Stimulated activated CD8-positive, alpha-beta memory T cell treated with anti-CD3 and anti-CD28 coated beads, Interleukin-2, amount 100 ng/mL, for 48 hours (primary cell): Measurements from ENCODE around the gene PCDHA7.
"Not testable (repeated sequence)": the region's sequence is repeated elsewhere in the genome, so short reads cannot be mapped to it uniquely, and the experiment has no call there.

Source experiments
- DNase-seq, 2 donors: peaks; one replicate each; pipeline ENCODE4 v3.0.0-alpha.2; 2020; ENCODE audit warnings: low read depth in 2 of 2

The PCDHA7 gene

DNA sequence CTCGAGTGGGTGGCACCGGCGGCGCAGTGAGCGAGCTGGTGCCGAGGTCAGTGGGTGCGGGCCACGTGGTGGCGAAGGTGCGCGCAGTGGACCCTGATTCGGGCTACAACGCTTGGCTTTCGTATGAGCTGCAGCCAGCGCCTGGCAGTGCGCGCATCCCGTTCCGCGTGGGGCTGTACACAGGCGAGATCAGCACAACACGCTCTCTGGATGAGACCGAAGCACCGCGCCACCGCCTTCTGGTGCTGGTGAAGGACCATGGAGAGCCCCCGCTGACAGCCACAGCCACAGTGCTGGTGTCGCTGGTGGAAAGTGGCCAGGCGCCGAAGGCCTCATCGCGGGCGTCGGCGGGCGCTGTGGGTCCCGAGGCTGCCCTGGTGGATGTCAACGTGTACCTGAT is 10.6 kb upstream of the PCDHA7 start:
- DNase-seq: no peak

DNA sequence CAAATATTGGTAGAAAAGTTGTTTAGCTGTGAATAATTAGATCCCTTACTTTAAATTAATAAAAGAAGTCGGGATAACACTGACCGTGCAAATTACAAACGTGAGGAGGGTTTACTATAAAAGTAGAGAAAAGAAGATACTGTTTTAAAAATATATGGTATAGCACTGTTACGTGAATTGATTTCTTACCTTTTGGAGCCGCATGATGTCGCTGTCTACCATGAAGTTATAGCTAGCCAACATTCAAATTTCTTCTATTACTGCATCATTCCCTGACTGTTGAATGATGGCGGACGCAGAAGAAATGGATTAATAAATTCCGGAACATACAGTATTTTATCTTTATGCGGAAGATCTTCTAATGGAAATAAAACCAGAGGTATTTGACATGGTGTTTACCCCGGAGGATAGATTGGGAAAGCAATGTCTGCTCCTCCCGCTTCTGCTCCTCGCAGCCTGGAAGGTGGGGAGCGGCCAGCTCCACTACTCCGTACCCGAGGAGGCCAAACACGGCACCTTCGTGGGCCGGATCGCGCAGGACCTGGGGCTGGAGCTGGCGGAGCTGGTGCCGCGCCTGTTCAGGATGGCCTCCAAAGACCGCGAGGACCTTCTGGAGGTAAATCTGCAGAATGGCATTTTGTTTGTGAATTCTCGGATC is 6.2 kb upstream of the PCDHA7 start, which contains the start of gene PCDHA6:
Gene PCDHA6 (plus strand): TSS at position 257 of the 658 bp plus-strand sequence. CDS start 132 bp downstream, at position 389.
- DNase-seq: no peak

GRCh38 chr5:140828362-140828737 is 5.7 kb upstream of the PCDHA7 start:
- DNase-seq: no peak

- DNase-seq: not testable (repeated sequence)
Measured at GRCh38 chr5:140829511-140830501, 4.3 kb upstream of the PCDHA7 start.

DNA sequence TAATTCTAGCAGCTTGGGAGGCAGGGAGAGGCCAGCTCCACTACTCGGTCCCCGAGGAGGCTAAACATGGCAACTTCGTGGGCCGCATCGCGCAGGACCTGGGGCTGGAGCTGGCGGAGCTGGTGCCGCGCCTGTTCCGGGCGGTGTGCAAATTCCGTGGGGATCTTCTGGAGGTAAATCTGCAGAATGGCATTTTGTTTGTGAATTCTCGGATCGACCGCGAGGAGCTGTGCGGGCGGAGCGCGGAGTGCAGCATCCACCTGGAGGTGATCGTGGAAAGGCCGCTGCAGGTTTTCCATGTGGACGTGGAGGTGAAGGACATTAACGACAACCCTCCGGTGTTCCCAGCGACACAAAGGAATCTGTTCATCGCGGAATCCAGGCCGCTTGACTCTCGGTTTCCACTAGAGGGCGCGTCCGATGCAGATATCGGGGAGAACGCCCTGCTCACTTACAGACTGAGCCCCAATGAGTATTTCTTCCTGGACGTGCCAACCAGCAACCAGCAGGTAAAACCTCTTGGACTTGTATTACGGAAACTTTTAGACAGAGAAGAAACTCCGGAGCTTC is 455 bp downstream of the PCDHA7 start:
- not testable (repeated sequence) for DNase-seq

DNA sequence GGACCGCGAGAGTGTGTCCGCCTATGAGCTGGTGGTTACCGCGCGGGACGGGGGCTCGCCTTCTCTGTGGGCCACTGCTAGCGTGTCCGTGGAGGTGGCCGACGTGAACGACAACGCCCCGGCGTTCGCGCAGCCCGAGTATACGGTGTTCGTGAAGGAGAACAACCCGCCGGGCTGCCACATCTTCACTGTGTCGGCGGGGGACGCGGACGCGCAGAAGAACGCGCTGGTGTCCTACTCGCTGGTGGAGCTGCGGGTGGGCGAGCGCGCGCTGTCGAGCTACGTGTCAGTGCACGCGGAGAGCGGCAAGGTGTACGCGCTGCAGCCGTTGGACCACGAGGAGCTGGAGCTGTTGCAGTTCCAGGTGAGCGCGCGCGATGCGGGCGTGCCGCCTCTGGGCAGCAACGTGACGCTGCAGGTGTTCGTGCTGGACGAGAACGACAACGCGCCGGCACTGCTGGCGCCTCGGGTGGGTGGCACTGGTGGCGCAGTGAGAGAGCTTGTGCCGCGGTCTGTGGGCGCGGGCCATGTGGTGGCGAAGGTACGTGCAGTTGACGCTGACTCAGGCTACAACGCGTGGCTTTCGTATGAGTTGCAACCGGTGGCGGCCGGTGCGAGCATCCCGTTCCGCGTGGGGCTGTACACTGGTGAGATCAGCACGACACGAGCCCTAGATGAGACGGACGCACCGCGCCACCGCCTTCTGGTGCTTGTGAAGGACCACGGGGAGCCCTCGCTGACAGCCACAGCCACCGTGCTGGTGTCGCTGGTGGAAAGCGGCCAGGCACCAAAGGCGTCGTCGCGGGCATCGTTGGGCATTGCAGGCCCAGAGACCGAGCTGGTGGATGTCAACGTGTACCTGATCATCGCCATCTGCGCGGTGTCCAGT is 1.8 kb downstream of the PCDHA7 start:
- DNase-seq: no peak

GRCh38 chr5:140840978-140841962 is 7.2 kb downstream of the PCDHA7 start, which contains the start of gene PCDHA8:
Gene PCDHA8, plus strand, starts transcription at chr5:140841187. Its CDS starts 135 bp downstream, at chr5:140841322.
- peak in 1 of 2 donors; percentile 9 for DNase-seq

DNA sequence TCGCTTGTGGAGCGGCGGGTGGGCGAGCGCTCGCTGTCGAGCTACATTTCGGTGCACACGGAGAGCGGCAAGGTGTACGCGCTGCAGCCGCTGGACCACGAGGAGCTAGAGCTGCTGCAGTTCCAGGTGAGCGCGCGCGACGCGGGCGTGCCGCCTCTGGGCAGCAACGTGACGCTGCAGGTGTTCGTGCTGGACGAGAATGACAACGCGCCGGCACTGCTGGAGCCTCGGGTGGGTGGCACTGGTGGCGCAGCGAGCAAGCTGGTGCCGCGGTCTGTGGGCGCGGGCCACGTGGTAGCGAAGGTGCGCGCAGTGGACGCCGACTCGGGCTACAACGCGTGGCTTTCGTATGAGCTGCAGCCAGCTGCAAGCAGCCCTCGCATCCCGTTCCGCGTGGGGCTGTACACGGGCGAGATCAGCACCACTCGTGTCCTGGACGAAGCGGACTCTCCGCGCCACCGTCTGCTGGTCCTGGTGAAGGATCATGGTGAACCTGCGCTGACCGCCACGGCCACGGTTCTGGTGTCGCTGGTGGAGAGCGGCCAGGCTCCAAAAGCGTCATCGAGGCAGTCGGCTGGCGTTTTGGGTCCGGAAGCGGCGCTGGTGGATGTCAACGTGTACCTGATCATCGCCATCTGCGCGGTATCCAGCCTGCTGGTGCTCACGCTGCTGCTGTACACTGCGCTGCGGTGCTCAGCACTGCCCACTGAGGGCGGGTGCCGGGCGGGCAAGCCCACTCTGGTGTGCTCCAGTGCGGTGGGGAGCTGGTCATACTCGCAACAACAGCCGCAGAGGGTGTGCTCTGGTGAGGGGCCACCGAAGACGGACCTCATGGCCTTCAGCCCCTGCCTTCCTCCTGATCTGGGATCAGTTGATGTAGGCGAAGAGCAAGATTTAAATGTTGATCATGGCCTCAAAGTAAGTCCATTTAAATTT is 9.0 kb downstream of the PCDHA7 start:
- no peak for DNase-seq

GRCh38 chr5:140848139-140849102 is 14.4 kb downstream of the PCDHA7 start, which contains the start of gene PCDHA9:
Gene PCDHA9, plus strand, starts transcription at chr5:140848382. Its CDS starts 114 bp downstream, at chr5:140848496.
- DNase-seq: not testable (repeated sequence)

- DNase-seq: not testable (repeated sequence)
Measured at GRCh38 chr5:140849831-140850634, 16.0 kb downstream of the PCDHA7 start.

DNA sequence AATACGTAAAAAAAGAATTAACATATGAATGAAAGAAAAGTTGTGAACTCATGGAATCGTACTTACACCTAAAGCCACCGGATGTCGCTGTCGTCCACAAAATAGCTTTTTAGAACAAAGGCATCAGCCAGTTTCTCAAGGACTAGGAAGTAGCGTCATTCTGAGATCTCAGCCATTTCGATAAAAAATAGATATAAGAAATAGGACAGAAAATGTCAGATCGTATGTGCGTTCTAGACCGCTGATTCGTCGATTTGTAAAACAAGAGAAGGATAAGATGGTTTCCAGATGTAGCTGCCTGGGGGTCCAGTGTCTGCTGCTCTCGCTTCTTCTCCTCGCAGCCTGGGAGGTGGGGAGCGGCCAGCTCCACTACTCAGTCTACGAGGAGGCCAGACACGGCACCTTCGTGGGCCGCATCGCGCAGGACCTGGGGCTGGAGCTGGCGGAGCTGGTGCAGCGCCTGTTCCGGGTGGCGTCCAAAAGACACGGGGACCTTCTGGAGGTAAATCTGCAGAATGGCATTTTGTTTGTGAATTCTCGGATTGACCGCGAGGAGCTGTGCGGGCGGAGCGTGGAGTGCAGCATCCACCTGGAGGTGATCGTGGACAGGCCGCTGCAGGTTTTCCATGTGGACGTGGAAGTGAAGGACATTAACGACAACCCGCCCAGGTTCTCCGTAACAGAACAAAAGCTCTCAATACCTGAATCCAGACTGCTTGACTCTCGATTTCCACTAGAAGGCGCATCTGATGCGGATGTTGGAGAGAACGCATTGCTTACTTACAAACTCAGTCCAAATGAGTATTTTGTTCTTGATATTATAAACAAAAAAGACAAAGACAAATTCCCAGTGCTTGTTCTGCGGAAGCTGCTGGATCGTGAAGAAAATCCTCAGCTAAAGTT is 22.0 kb downstream of the PCDHA7 start, which contains the start of gene PCDHA10:
Gene PCDHA10 (plus strand): TSS at position 126 of the 903 bp plus-strand sequence. CDS start 152 bp downstream, at position 278.
- DNase-seq: no peak

- DNase-seq: no peak
Measured at GRCh38 chr5:140857177-140857986, 23.3 kb downstream of the PCDHA7 start.

- no peak for DNase-seq
Measured at GRCh38 chr5:140857987-140858240, 23.8 kb downstream of the PCDHA7 start.

DNA sequence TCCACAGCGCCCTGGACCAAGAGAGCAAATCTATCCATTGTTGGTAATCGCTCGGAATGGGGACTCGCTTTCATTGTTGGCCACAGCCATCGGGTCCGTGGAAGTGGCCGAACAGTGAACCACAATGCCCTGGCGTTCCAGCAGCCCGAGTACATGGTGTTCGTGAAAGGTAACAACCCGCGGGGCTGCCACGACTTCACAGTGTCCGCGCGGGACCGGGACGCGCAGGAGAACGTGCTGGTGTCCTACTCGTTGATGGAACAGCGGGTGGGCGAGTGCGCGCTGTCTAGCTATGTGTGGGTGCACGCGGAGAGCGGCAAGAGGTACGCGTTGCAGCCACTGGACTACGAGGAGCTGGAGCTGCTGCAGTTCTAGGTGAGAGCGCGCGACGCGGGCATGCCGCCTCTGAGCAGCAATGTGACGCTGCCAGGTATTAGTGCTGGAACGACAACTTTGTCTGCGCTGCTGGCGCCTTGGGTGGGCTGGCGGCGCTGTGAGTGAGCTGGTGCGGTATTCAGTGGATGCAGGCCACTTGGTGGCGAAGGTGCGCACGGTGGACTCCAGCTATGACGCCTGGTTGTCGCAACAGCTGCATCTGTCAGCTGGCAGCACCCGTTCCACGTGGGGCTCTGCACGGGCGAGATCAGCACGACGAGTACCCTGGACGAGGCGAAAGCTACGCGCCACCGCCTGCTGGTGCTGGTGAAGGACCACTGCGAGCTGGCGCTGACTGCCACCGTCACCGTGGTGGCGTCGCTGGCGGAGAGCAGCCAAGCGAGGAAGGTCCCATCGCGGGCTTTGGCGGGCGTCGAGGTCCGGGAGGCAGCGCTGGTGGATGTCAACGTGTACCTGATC is 28.6 kb downstream of the PCDHA7 start:
- DNase-seq: no peak
